Ishikawa (cell line): ENCODE results near the gene PPP4R4.

ENCODE experiments used
- CEBPB ChIP-seq: IDR thresholded peaks from 2 replicates; pipeline ENCODE4 v1.6.1; 2012
- CREB1 ChIP-seq: IDR thresholded peaks from 2 replicates; pipeline ENCODE4 v1.6.1; 2012; ENCODE audit warnings: low read depth
- EGR1 ChIP-seq: IDR thresholded peaks from 2 replicates; pipeline ENCODE4 v1.6.1; 2012
- EP300 ChIP-seq: IDR thresholded peaks from 2 replicates; pipeline ENCODE4 v1.6.1; 2012; ENCODE audit warnings: borderline replicate concordance
- FOXM1 ChIP-seq: IDR thresholded peaks from 2 replicates; pipeline ENCODE4 v1.6.1; 2012; ENCODE audit warnings: low read depth, borderline replicate concordance
- MAX ChIP-seq: IDR thresholded peaks from 2 replicates; pipeline ENCODE4 v1.6.1; 2012
- NFIC ChIP-seq: IDR thresholded peaks from 2 replicates; pipeline ENCODE4 v1.6.1; 2012
- RAD21 ChIP-seq: IDR thresholded peaks from 2 replicates; pipeline ENCODE4 v1.6.1; 2012; ENCODE audit warnings: low read depth
- REST ChIP-seq: IDR thresholded peaks from 2 replicates; pipeline ENCODE4 v1.6.1; 2012; ENCODE audit warnings: low read depth, mild to moderate bottlenecking
- TAF1 ChIP-seq: IDR thresholded peaks from 2 replicates; pipeline ENCODE4 v1.6.1; 2012; ENCODE audit warnings: low read depth, mild to moderate bottlenecking
- TCF12 ChIP-seq: IDR thresholded peaks from 2 replicates; pipeline ENCODE4 v1.6.1; 2012; ENCODE audit warnings: low read depth
- TEAD4 ChIP-seq: IDR thresholded peaks from 2 replicates; pipeline ENCODE4 v1.6.1; 2012
- USF1 ChIP-seq: IDR thresholded peaks from 2 replicates; pipeline ENCODE4 v1.6.1; 2012
- YY1 ChIP-seq: IDR thresholded peaks from 2 replicates; pipeline ENCODE4 v1.6.1; 2012; ENCODE audit warnings: low read depth
- ZBTB7A ChIP-seq: IDR thresholded peaks from 2 replicates; pipeline ENCODE4 v1.6.1; 2012; ENCODE audit warnings: low read depth

Gene PPP4R4

DNA sequence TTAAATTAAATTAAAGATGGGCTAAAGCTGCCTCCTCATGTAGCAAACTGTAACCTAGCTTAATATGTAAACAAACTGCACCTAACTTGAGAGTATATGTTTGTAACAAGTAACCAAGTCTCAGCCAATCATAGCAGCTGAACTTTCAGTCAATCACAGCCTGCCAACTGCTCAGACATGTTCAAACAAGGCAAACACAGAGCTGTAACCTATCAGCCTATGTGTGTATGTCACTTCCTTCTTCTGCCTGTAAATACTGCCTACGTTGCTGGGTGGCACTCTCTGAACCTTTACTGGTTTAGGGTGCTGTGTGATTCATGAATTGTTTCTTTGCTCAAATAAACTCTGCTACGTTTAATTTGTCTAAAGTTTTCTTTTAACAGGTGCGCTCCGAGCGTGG, 146.1 kb downstream of the PPP4R4 start:
- TF ChIP-seq TAF1: no peak
- TF ChIP-seq TEAD4: no peak
- TF ChIP-seq USF1: no peak
- no peak for TF ChIP-seq ZBTB7A
- no peak for TF ChIP-seq MAX
- no peak for TF ChIP-seq CREB1
- no peak for TF ChIP-seq TCF12
- no peak for TF ChIP-seq REST
- no peak for TF ChIP-seq FOXM1
- TF ChIP-seq YY1: no peak
- TF ChIP-seq EGR1: no peak
- TF ChIP-seq NFIC: no peak
- no peak for TF ChIP-seq CEBPB
- no peak for TF ChIP-seq RAD21
- TF ChIP-seq EP300: no peak

GRCh38 chr14:94321421-94322271, 147.5 kb downstream of the PPP4R4 start:
- TF ChIP-seq CREB1 (no peak), USF1 (no peak), NFIC (no peak)

DNA sequence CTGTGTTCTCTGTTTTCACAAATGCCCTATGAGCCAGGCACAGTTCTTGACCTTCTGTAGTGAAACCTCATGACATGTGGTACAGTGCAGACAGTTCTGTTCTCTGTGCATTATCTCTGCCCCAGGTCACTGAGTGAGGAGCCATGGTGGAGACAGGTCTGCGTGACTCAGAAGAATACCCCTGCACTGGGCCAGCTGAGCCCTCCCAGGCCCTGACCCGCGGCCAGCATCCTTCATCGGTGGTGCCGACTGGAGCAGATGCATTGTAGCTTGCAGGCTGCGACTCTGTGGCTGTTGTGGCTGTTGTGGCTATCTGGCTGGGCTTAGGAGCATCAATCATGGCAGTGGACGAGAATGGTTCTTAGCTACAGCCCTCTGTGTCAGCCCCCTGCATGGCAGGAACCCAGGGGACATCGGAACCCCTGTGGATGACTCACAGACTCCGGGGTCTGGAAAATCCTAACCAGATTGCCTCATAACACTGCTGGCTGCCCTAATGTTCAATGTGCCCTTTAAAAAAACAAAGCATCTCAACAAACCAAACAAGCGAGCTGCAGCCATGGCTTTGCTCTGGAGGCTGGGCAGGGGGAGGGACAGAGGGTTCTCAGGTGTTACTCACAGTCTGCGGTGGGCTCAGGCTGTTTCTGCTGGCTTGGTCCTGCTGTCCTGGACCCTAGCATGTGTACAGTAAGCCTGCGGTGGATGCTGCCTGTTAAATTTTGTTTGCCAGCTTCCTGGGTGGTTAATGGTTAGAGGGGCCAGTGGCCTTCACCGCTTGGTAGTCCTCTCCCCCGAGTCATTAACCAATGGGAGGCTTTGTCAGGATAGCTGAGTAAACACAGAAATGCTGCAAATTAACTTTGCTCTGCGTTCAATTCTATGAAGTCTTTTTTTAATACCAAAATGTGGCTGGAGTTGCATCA, 148.8 kb downstream of the PPP4R4 start, which contains the start of gene SERPINA6:
Gene SERPINA6 (minus strand): TSS at position 689 of the 923 bp plus-strand sequence. CDS start 8,688 bp downstream, outside the sequence.
- TF ChIP-seq CREB1 (no peak), TCF12 (no peak), EGR1 (no peak), RAD21 (no peak), USF1 (no peak), MAX (no peak), CEBPB (no peak), TAF1 (no peak), NFIC (no peak), EP300 (no peak), TEAD4 (no peak)

DNA sequence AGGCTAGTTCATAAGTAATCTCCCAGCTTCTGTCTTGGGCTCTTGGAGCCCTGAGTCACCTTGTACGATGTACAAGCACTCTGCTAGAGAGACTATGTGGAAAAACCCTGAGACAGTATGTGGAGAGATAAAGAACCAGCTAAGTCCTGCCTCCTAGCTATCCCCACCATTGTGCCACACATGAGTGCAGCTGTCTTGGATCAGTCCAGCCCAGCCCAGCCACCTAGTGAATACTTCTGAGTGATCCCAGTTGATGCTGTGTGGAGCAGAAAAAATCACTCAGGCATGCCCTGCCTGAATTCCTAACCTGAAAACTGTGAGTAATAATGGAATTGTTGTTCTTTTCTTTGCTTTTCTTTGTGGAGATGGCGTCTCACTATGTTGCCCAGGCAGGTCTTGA, 154.1 kb downstream of the PPP4R4 start:
- no peak for TF ChIP-seq USF1
- no peak for TF ChIP-seq MAX
- TF ChIP-seq REST: no peak
- TF ChIP-seq CEBPB: no peak
- TF ChIP-seq RAD21: no peak
- no peak for TF ChIP-seq EP300
- TF ChIP-seq TCF12: no peak
